ENCODE results near the gene TMEM169. TPM values are rescaled to one million over a fixed set of nuclear protein-coding genes. Genes with fewer than 3 reads are reported as not detected.

The TMEM169 gene
- total RNA-seq, 2 experiments from 2014 or later, result 0.27 to 0.53 TPM

DNA sequence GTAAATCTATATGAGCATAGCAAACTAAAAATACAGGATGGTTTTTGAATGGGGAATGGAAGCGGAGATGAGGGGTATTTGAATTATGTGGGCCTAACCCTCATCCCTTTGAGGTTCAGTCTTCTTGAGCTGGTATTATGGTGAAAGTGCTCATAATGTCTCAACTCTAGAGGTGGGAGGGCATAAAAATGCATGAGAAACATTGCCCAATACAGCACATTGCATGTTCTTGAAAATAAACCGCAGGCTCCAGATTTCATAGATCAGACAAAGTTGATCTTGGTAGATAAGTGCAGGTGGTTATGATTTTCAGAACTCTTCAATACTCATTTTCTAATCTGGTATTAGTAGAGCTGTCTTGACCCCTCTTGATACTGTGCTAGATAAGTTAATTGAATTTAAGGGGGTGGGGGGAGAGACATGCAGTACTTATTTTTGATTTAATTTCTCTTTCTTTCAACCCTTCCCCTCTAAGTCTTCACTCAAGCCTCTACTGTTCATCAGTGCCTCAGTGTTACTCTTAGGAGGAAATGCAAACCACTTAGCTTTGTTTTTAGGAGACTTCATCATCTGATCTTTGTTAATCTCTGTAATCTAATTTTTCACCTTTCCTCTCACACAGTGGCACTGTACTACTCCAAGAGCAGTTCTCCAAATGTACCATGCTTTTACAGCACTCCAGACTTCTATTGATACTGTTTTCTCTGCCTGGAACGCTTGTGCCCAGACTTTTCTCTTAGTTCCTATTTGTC is 49.6 kb downstream of the TMEM169 start:
- ChIA-PET CTCF (interaction anchor here (0.5 to 1.6 kb wide), 4 partner anchors 10 to 30 kb away, joined by 3 to 8 read pairs (median 6); no protein-coding TSS in a partner anchor), POLR2A (interaction anchor here (1.4 kb wide), 1 partner anchor 47 kb away, joined by 4 read pairs; no protein-coding TSS in a partner anchor)
- peaks cover 79% of the 10 kb centered on the region for H3K4me1 Mint-ChIP-seq (ENCODE audit: low read depth)
- Histone ChIP-seq H3K4me3 (ENCODE audit: low read length) (no peak overlapping the region), H3K27me3 (ENCODE audit: control insufficient read depth in 1 of 2, insufficient read depth in 2 of 2, low read length in 2 of 2) (no peaks in the 10 kb centered on the region), H3K36me3 (ENCODE audit: insufficient read depth, low read length) (peaks cover 94% of the 10 kb centered on the region), H3K9me3 (ENCODE audit: control insufficient read depth in 1 of 2, insufficient read depth in 1 of 2, low read length in 2 of 2) (no peaks in the 10 kb centered on the region), H3K4me1 (ENCODE audit: insufficient read depth, low read length) (peaks cover 4% of the 10 kb centered on the region), H3K27ac (ENCODE audit: low read depth in 1 of 2, low read length in 2 of 2) (no peak overlapping the region)
- ATAC-seq (ENCODE audit: poor library complexity) (peak; percentile 76), DNase-seq (peak in 2 of 14 experiments; percentile 28 to 39)
- intact Hi-C loops (cut with DNase I, micrococcal nuclease), result no loop called here
- H3K27ac Mint-ChIP-seq, result peak overlapping the region; percentile 68
- H3K4me3 Mint-ChIP-seq, result no peak overlapping the region
- H3K27me3 Mint-ChIP-seq, result no peaks in the 10 kb centered on the region
- H3K9me3 Mint-ChIP-seq, result no peaks in the 10 kb centered on the region
- H3K36me3 Mint-ChIP-seq (ENCODE audit: low read depth), result peaks cover 100% of the 10 kb centered on the region
- TF ChIP-seq, protein P1, sequence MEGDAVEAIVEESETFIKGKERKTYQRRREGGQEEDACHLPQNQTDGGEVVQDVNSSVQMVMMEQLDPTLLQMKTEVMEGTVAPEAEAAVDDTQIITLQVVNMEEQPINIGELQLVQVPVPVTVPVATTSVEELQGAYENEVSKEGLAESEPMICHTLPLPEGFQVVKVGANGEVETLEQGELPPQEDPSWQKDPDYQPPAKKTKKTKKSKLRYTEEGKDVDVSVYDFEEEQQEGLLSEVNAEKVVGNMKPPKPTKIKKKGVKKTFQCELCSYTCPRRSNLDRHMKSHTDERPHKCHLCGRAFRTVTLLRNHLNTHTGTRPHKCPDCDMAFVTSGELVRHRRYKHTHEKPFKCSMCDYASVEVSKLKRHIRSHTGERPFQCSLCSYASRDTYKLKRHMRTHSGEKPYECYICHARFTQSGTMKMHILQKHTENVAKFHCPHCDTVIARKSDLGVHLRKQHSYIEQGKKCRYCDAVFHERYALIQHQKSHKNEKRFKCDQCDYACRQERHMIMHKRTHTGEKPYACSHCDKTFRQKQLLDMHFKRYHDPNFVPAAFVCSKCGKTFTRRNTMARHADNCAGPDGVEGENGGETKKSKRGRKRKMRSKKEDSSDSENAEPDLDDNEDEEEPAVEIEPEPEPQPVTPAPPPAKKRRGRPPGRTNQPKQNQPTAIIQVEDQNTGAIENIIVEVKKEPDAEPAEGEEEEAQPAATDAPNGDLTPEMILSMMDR (IDR thresholded peaks at IDR 0.05), result no peak

DNA sequence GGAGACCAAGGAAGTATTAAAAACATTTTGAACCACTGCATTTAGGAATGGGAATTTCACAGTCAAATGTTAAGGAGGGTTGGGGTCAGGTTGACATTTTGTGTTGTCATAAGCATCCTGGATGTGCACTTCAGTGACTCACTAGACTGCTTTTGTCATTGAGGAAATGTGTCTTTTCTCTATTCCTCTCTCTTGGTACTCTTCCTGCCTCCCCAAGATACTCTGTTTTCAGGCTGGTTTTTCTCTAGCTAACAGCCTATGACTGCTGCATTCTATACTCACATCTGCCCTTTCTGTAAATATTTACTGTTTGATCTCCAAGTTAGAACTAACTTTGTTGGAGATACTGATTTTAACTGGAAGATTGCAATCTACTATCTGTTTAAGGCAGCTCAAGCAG is 50.9 kb downstream of the TMEM169 start:
- DNase-seq (no peak), ATAC-seq (ENCODE audit: poor library complexity) (no peak)
- H3K27me3 Mint-ChIP-seq, result no peaks in the 10 kb centered on the region
- H3K4me1 Mint-ChIP-seq (ENCODE audit: low read depth), result peaks cover 68% of the 10 kb centered on the region
- TF ChIP-seq, protein P1 (IDR thresholded peaks at IDR 0.05), result no peak
- intact Hi-C loops (cut with DNase I, micrococcal nuclease), result no loop called here
- H3K36me3 ChIP-seq (ENCODE audit: insufficient read depth, low read length), result peaks cover 94% of the 10 kb centered on the region
- CTCF ChIA-PET, result interaction anchor here (1.4 kb wide), 1 partner anchor 22 kb away, joined by 8 read pairs; no protein-coding TSS in a partner anchor
- POLR2A ChIA-PET, result interaction anchor here (1.1 kb wide), 1 partner anchor 9 kb away, joined by 3 read pairs; no protein-coding TSS in a partner anchor
- no peaks in the 10 kb centered on the region for H3K9me3 ChIP-seq (ENCODE audit: control insufficient read depth in 1 of 2, insufficient read depth in 1 of 2, low read length in 2 of 2)
- no peak overlapping the region for H3K4me3 Mint-ChIP-seq
- peaks cover 99% of the 10 kb centered on the region for H3K36me3 Mint-ChIP-seq (ENCODE audit: low read depth)
- no peak overlapping the region for H3K27ac ChIP-seq (ENCODE audit: low read depth in 1 of 2, low read length in 2 of 2)
- H3K4me1 ChIP-seq (ENCODE audit: insufficient read depth, low read length), result no peaks in the 10 kb centered on the region
- no peaks in the 10 kb centered on the region for H3K27me3 ChIP-seq (ENCODE audit: control insufficient read depth in 1 of 2, insufficient read depth in 2 of 2, low read length in 2 of 2)
- H3K27ac Mint-ChIP-seq, result peak overlapping the region; percentile 68
- H3K4me3 ChIP-seq (ENCODE audit: low read length), result no peak overlapping the region
- no peaks in the 10 kb centered on the region for H3K9me3 Mint-ChIP-seq

DNA sequence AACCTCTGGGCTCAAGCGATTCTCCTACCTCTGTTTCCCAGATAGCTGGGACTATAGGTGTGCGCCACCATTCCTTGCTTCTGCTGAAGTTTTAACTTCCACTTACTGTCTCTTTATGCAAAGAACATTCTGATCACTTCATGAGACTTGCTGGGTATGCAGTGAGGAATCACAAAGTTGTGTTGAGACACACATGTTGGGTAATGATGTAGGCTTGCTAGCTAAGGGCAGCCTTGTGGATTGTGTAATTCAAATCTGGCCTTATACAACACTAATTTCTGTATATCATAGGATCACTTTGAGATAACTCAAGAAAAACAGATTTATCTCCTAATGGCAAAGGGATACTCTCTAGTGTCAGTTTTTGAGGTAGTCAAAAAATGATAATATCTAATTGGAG is 51.7 kb downstream of the TMEM169 start:
- ATAC-seq (ENCODE audit: poor library complexity) (no peak), DNase-seq (no peak)
- ChIA-PET CTCF (interaction anchor here (1.4 kb wide), 1 partner anchor 23 kb away, joined by 8 read pairs; no protein-coding TSS in a partner anchor), POLR2A (interaction anchor here (0.8 to 1.1 kb wide), 2 partner anchors 10 kb away, joined by 3 read pairs; no protein-coding TSS in a partner anchor)
- H3K4me1 ChIP-seq (ENCODE audit: insufficient read depth, low read length), result no peaks in the 10 kb centered on the region
- H3K27me3 Mint-ChIP-seq, result no peaks in the 10 kb centered on the region
- H3K36me3 Mint-ChIP-seq (ENCODE audit: low read depth), result peaks cover 99% of the 10 kb centered on the region
- no peaks in the 10 kb centered on the region for H3K27me3 ChIP-seq (ENCODE audit: control insufficient read depth in 1 of 2, insufficient read depth in 2 of 2, low read length in 2 of 2)
- H3K9me3 ChIP-seq (ENCODE audit: control insufficient read depth in 1 of 2, insufficient read depth in 1 of 2, low read length in 2 of 2), result no peaks in the 10 kb centered on the region
- H3K9me3 Mint-ChIP-seq, result no peaks in the 10 kb centered on the region
- H3K4me1 Mint-ChIP-seq (ENCODE audit: low read depth), result peaks cover 60% of the 10 kb centered on the region
- no peak overlapping the region for H3K4me3 ChIP-seq (ENCODE audit: low read length)
- intact Hi-C loops (cut with DNase I, micrococcal nuclease), result no loop called here
- TF ChIP-seq, protein P1 (IDR thresholded peaks at IDR 0.05), result no peak
- no peak overlapping the region for H3K27ac ChIP-seq (ENCODE audit: low read depth in 1 of 2, low read length in 2 of 2)
- H3K4me3 Mint-ChIP-seq, result no peak overlapping the region
- peaks cover 94% of the 10 kb centered on the region for H3K36me3 ChIP-seq (ENCODE audit: insufficient read depth, low read length)
- peak overlapping the region; percentile 68 for H3K27ac Mint-ChIP-seq
